H1 (cell line): Measurements from ENCODE around the gene RIN3. TPM values are rescaled to one million over a fixed set of nuclear protein-coding genes. Genes with fewer than 3 reads are reported as not detected.

ENCODE experiments used
- CTCF ChIA-PET: fragments of 300-600 bp; sonication (Branson Sonifier 250); formaldehyde crosslinking; loops from one replicate; lab custom pipeline; 2021; ENCODE audit not compliant: partially characterized antibody; lab: Charles Lee
- POLR2A ChIA-PET: fragments of 300-600 bp; sonication (Branson Sonifier 250); formaldehyde crosslinking; loops from one replicate; lab custom pipeline; 2021; ENCODE audit warnings: inconsistent platforms; ENCODE audit not compliant: partially characterized antibody; lab: Charles Lee
- DNase-seq, 2 experiments: peaks; one replicate each; pipeline versions ENCODE4 v3.0.0 to v3.0.0-alpha.2; 2010 to 2022; ENCODE audit warnings: low spot score in 2 of 2, low read depth in 1 of 2, mixed read lengths in 1 of 2
- FAIRE-seq: peaks from 2 replicates; lab custom pipeline; 2011; peaks lifted over from hg19 to GRCh38; lab: Jason Lieb, UNC
- H2AFZ ChIP-seq: 2 replicates; pipeline ENCODE4 v1.8.1; 2012; ENCODE audit warnings: low read length, inconsistent platforms
- H2AK5ac ChIP-seq: 2 replicates; pipeline ENCODE4 v1.6.1; 2013; ENCODE audit warnings: low read depth, low read length
- H2BK120ac ChIP-seq: replicated peaks from 2 replicates; pipeline ENCODE3; 2013; ENCODE audit warnings: low read depth, low read length, inconsistent platforms
- H2BK12ac ChIP-seq: 2 replicates; pipeline ENCODE4 v1.6.1; 2013; ENCODE audit warnings: low read depth, low read length
- H2BK15ac ChIP-seq: 2 replicates; pipeline ENCODE4 v1.6.1; 2013; ENCODE audit warnings: low read length
- H2BK20ac ChIP-seq: 2 replicates; pipeline ENCODE4 v1.6.1; 2013; ENCODE audit warnings: low read length
- H2BK5ac ChIP-seq: 2 replicates; pipeline ENCODE4 v1.6.1; 2013; ENCODE audit warnings: low read depth, low read length
- H3K14ac ChIP-seq: 2 replicates; pipeline ENCODE4 v1.6.1; 2013; ENCODE audit warnings: inconsistent platforms; ENCODE audit not compliant: insufficient read length
- H3K18ac ChIP-seq: 2 replicates; pipeline ENCODE4 v1.6.1; 2013; ENCODE audit warnings: low read length; ENCODE audit errors: extremely low read depth
- H3K23ac ChIP-seq: 2 replicates; pipeline ENCODE4 v1.6.1; 2013; ENCODE audit warnings: inconsistent platforms; ENCODE audit not compliant: insufficient read length
- H3K23me2 ChIP-seq: 2 replicates; pipeline ENCODE4 v1.6.1; 2013; ENCODE audit warnings: low read depth, low read length
- H3K27ac ChIP-seq: 2 replicates; pipeline ENCODE4 v1.6.1; 2011; ENCODE audit warnings: low read depth, low read length, inconsistent platforms
- H3K27me3 ChIP-seq, 4 experiments: replicated peaks in 1 of 4; 1 replicate in 1 of 4; 2 replicates in 3 of 4; pipeline versions ENCODE4 v1.6.1 to v1.8.1; 2011 to 2013; ENCODE audit warnings: low read length in 3 of 4, mild to moderate bottlenecking in 3 of 4, inconsistent platforms in 2 of 4, mixed read lengths in 2 of 4, moderate library complexity in 1 of 4; ENCODE audit not compliant: control insufficient read depth in 3 of 4, insufficient read depth in 3 of 4; ENCODE audit errors: extremely low read depth in 1 of 4
- H3K36me3 ChIP-seq, 4 experiments: 2 replicates each; pipeline versions ENCODE4 v1.6.1 to v1.8.1; 2011 to 2013; ENCODE audit warnings: mild to moderate bottlenecking in 4 of 4, low read length in 3 of 4, moderate library complexity in 2 of 4, control low read depth in 1 of 4, inconsistent platforms in 1 of 4; ENCODE audit not compliant: insufficient read depth in 4 of 4, control insufficient read depth in 2 of 4
- H3K4ac ChIP-seq: replicated peaks from 2 replicates; pipeline ENCODE3; 2013; ENCODE audit warnings: low read length, low read depth, mixed read lengths, inconsistent platforms; ENCODE audit not compliant: insufficient read length
- H3K4me1 ChIP-seq, 4 experiments: replicated peaks in 1 of 4; 1 replicate in 1 of 4; 2 replicates in 3 of 4; pipeline versions ENCODE4 v1.6.1 to v1.8.1; 2011 to 2013; ENCODE audit warnings: low read length in 3 of 4, inconsistent platforms in 2 of 4, mixed read lengths in 1 of 4; ENCODE audit not compliant: insufficient read depth in 4 of 4, control insufficient read depth in 3 of 4
- H3K4me2 ChIP-seq, 2 experiments: 2 replicates each; pipeline versions ENCODE4 v1.6.1 to v1.8.1; 2011 to 2013; ENCODE audit warnings: low read depth in 2 of 2, low read length in 2 of 2, control low read depth in 1 of 2, inconsistent platforms in 1 of 2, mild to moderate bottlenecking in 1 of 2; ENCODE audit not compliant: insufficient read depth in 1 of 2
- H3K4me3 ChIP-seq, 4 experiments: fragments of 200-600, 300-600 bp in 1 of 4; sonication (generic), shearing (Covaris generic), sonication (Bioruptor Twin) in 1 of 4; 2 replicates each; pipeline versions ENCODE4 v1.5.1 to v1.8.1; 2011 to 2016; ENCODE audit warnings: low read length in 4 of 4, low read depth in 3 of 4, control low read depth in 2 of 4, inconsistent platforms in 2 of 4, mild to moderate bottlenecking in 2 of 4, mixed read lengths in 1 of 4, moderate library complexity in 1 of 4; ENCODE audit not compliant: insufficient read depth in 2 of 4; ENCODE audit errors: extremely low read depth in 1 of 4
- H3K56ac ChIP-seq: replicated peaks from 2 replicates; pipeline ENCODE3; 2013; ENCODE audit warnings: low read depth, mild to moderate bottlenecking, mixed read lengths, low read length, inconsistent platforms; ENCODE audit not compliant: insufficient read length
- H3K79me1 ChIP-seq: 2 replicates; pipeline ENCODE4 v1.6.1; 2013; ENCODE audit warnings: low read depth, low read length, control low read depth
- H3K79me2 ChIP-seq, 2 experiments: 2 replicates each; pipeline versions ENCODE4 v1.6.1 to v1.8.1; 2012 to 2013; ENCODE audit warnings: low read length in 2 of 2, mild to moderate bottlenecking in 2 of 2, inconsistent platforms in 1 of 2; ENCODE audit not compliant: insufficient read depth in 2 of 2, control insufficient read depth in 1 of 2
- H3K9ac ChIP-seq, 4 experiments: replicated peaks in 1 of 4; 1 replicate in 1 of 4; 2 replicates in 3 of 4; pipeline versions ENCODE4 v1.6.1 to v1.8.1; 2011 to 2013; ENCODE audit warnings: low read depth in 3 of 4, low read length in 3 of 4, control low read depth in 2 of 4, mild to moderate bottlenecking in 2 of 4, moderate library complexity in 2 of 4, inconsistent platforms in 1 of 4; ENCODE audit errors: extremely low read depth in 1 of 4
- H3K9me3 ChIP-seq, 2 experiments: 2 replicates each; pipeline versions ENCODE4 v1.6.1 to v1.8.1; 2012 to 2013; ENCODE audit warnings: mild to moderate bottlenecking in 2 of 2, moderate library complexity in 2 of 2, control low read depth in 1 of 2, inconsistent platforms in 1 of 2, low read depth in 1 of 2, low read length in 1 of 2, mixed read lengths in 1 of 2; ENCODE audit not compliant: insufficient read depth in 2 of 2
- H4K20me1 ChIP-seq, 2 experiments: replicated peaks in 1 of 2; 2 replicates each; pipeline versions ENCODE3 to v1.8.1; 2011 to 2013; ENCODE audit warnings: inconsistent platforms in 2 of 2, low read length in 2 of 2, mild to moderate bottlenecking in 1 of 2; ENCODE audit not compliant: insufficient read depth in 2 of 2, control insufficient read depth in 1 of 2
- H4K5ac ChIP-seq: 2 replicates; pipeline ENCODE4 v1.6.1; 2013; ENCODE audit warnings: low read length, low read depth, mixed read lengths, inconsistent platforms; ENCODE audit not compliant: insufficient read length
- H4K8ac ChIP-seq: 2 replicates; pipeline ENCODE4 v1.8.0; 2013; ENCODE audit warnings: mild to moderate bottlenecking, moderate library complexity, low read length, inconsistent platforms; ENCODE audit not compliant: insufficient read depth; ENCODE audit errors: extremely low read depth
- H4K91ac ChIP-seq: replicated peaks from 2 replicates; pipeline ENCODE3; 2013; ENCODE audit warnings: low read length, mixed read lengths, inconsistent platforms; ENCODE audit not compliant: insufficient read length
- SAP30 ChIP-seq: fragments of 300-600 bp; sonication (generic); IDR thresholded peaks from 2 replicates; pipeline ENCODE4 v1.7.1; 2012; ENCODE audit warnings: low read length, moderate library complexity, mild to moderate bottlenecking, inconsistent platforms; ENCODE audit not compliant: insufficient read depth, insufficient replicate concordance
- WGBS, 2 experiments: shearing (Covaris generic) in 1 of 2; methylation state at CpG; one replicate each; pipeline versions ENCODE4 v1.1.6 to v1.1.7; 2013 to 2015; ENCODE audit warnings: low lambda C conversion rate in 2 of 2, mixed read lengths in 2 of 2, inconsistent platforms in 1 of 2, low coverage in 1 of 2, missing lambda C conversion rate in 1 of 2; ENCODE audit not compliant: insufficient replicate concordance in 2 of 2, insufficient coverage in 1 of 2, insufficient read length in 1 of 2; ENCODE audit errors: extremely low coverage in 1 of 2, missing lambda C conversion rate in 1 of 2; 5-methylcytosine and 5-hydroxymethylcytosine counted together
- polyA plus RNA-seq, 7 experiments: library from polyadenylated mRNA; depleted of rRNA in 3 of 7; stranded (reverse) in 5 of 7; unstranded in 2 of 7; fragments of >200 nt in 5 of 7; fragments of 200-250 nt in 2 of 7; gene quantifications; 1 replicate in 5 of 7; 2 replicates in 1 of 7; 4 replicates in 1 of 7; pipeline versions ENCODE4 v1.2.1 to v1.2.3, GENCODE V29; 2011 to 2013; ENCODE audit warnings: missing spikeins in 2 of 7, mixed read lengths in 2 of 7
- total RNA-seq: library from RNA; stranded (reverse); fragmentation: NEBNext Ultra II Directional; extraction: Animal tissue kit (Norgen Biotek cat#: 25700); gene quantifications from 2 replicates; pipeline ENCODE4 v1.2.1, GENCODE V29; 2021

Gene RIN3
- total and polyA plus RNA-seq, 2 of the 8 experiments (the other 6 are each of a cell fraction or from before 2014, with no cell fraction given), result 0.59 to 1.5 TPM

DNA sequence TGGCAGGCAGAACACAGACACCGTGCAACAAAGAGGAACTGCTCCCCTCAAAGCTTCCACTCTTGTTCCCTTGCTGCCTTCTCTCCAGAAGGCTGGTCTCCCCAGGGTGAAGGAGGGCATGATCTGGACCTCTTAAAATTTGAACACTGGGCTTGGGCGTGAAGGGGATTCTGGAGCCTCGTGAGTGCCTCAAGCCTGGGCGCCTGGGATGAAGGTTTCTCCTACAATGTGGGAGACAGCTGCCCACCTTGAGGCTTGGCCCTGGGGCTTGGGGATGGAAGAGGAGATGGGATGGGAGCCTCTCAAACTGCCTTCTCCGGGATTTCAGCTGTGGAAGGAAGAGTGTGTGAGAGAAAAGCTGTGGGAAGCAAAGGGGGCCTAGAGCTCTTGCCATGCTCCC lies 7.8 kb upstream of the RIN3 start:
- H3K56ac ChIP-seq, result no peak overlapping the region
- H2BK5ac ChIP-seq, result no peak overlapping the region
- no peak overlapping the region for H4K8ac ChIP-seq
- H2BK120ac ChIP-seq, result no peak overlapping the region
- H3K4me2 ChIP-seq, result no peak overlapping the region
- no peaks in the 10 kb centered on the region for H3K23me2 ChIP-seq
- H3K18ac ChIP-seq, result no peak overlapping the region
- H3K14ac ChIP-seq, result no peak overlapping the region
- CTCF ChIA-PET, result interaction anchor here (1.2 kb wide), 1 partner anchor 46 kb away, joined by 3 read pairs; no protein-coding TSS in a partner anchor
- no peaks in the 10 kb centered on the region for H3K36me3 ChIP-seq
- no peak overlapping the region for H2AK5ac ChIP-seq
- H2BK20ac ChIP-seq, result no peak overlapping the region
- no peaks in the 10 kb centered on the region for H3K9me3 ChIP-seq
- FAIRE-seq (no peak), DNase-seq (no peak)
- no peak overlapping the region for H3K23ac ChIP-seq
- TF ChIP-seq SAP30, result no peak
- H4K91ac ChIP-seq, result no peak overlapping the region
- no peak overlapping the region for H3K27ac ChIP-seq
- no peaks in the 10 kb centered on the region for H4K20me1 ChIP-seq
- H4K5ac ChIP-seq, result no peak overlapping the region
- no peak overlapping the region for H3K4ac ChIP-seq
- H3K9ac ChIP-seq, result no peak overlapping the region
- no peaks in the 10 kb centered on the region for H3K79me1 ChIP-seq
- H3K4me1 ChIP-seq, result no peaks in the 10 kb centered on the region
- 92% methylated on average over 5 of the region's 5 CpGs; no CpG with 5 or more reads in 1 of the 2 experiments for WGBS, 2 experiments
- H2BK15ac ChIP-seq, result no peak overlapping the region
- no peaks in the 10 kb centered on the region for H3K27me3 ChIP-seq
- no peak overlapping the region for H3K4me3 ChIP-seq
- no peaks in the 10 kb centered on the region for H3K79me2 ChIP-seq
- H2AFZ ChIP-seq, result no peak overlapping the region
- H2BK12ac ChIP-seq, result no peak overlapping the region
- POLR2A ChIA-PET, result no interaction called here
